Stimulated activated effector memory CD8-positive, alpha-beta T cell treated with anti-CD3 and anti-CD28 coated beads, Interleukin-12 subunit alpha, Interleukin-12 subunit beta, amount 100 ng/mL, for 72 hours (primary cell): ENCODE results near the gene MSLN.

Source experiments
- ATAC-seq: fragments of 150-1000 bp; cut with Tn5 transposase; 2 replicates; pipeline ENCODE4 v1.10.0; 2021
- DNase-seq, 2 donors: peaks; one replicate each; pipeline ENCODE4 v3.0.0; 2021 to 2022; ENCODE audit warnings: low spot score in 2 of 2
- H3K27ac Mint-ChIP-seq: one replicate; pipeline ENCODE4 v1.8.0; 2022; ENCODE audit warnings: mild to moderate bottlenecking, mixed read lengths
- H3K36me3 Mint-ChIP-seq: one replicate; pipeline ENCODE4 v1.8.0; 2022; ENCODE audit warnings: mild to moderate bottlenecking, mixed read lengths
- H3K4me1 Mint-ChIP-seq: one replicate; pipeline ENCODE4 v1.8.0; 2022; ENCODE audit warnings: mixed read lengths
- H3K4me3 Mint-ChIP-seq: one replicate; pipeline ENCODE4 v1.8.0; 2022; ENCODE audit warnings: mild to moderate bottlenecking, mixed read lengths
- H3K9me3 Mint-ChIP-seq: one replicate; pipeline ENCODE4 v1.8.0; 2022; ENCODE audit warnings: mixed read lengths

The MSLN gene

DNA sequence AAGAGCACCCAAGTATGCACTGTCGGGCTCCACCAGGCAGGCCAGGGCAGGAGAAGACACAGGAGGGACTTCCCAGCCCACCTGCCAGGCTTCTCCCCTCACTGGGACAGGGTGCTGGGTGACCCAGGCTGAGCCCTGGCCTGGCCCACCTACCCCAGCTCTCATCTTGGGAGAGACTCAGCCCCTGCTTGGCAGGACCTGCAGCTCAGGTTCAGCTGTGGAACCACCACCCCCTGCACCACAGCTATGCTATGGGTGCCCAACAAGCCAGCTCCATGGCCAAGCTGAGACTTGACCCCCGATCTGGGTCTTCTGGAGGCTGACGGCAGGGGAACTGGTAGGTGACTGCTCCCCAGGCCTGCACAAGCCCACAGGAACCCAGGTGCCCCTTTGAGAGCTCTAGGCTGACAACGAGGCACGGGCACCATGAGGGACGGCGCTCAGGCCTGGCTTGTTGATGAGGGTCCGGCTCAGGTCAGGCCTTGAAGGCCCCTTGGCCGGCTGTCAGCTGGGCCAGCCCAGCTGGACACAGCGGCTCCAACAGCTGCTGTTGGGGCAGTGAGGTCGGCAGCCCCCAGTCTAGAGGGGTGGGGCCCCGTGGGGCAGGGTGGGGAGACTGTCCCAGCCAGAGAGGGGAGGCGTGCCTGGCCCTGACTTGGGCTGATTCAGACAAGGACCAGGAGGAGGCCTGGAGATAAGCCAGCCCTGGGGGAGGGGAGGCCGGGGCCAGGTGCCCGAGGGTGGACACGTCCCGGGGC, 23.0 kb downstream of the MSLN start:
- no peak overlapping the region for H3K4me3 Mint-ChIP-seq
- H3K9me3 Mint-ChIP-seq: no peaks in the 10 kb centered on the region
- no peak overlapping the region for H3K27ac Mint-ChIP-seq
- DNase-seq (no peak), ATAC-seq (no peak)
- peaks cover 12% of the 10 kb centered on the region for H3K4me1 Mint-ChIP-seq
- H3K36me3 Mint-ChIP-seq: peaks cover 27% of the 10 kb centered on the region

DNA sequence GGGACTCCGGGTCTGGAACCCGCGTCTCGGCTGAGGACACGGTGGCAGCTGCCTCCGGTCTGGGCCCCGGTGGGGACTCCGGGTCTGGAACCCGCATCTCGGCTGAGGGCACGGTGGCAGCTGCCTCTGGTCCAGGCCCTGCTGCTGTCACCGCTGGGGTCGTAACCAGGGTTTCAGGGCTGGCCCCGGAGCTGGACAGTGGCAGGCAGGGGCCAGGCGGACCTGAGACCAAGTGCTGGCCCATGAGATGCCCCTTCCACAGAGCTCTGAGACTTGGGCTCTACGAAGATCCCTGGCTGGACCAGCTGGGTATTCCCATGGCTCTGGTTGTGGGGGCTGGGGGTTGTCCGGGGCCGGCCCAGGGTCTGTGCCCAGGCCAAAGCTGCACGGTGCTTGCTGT, 23.9 kb downstream of the MSLN start:
- Mint-ChIP-seq H3K4me1 (peaks cover 12% of the 10 kb centered on the region), H3K27ac (peak overlapping the region; percentile 85), H3K9me3 (no peaks in the 10 kb centered on the region), H3K36me3 (peaks cover 27% of the 10 kb centered on the region), H3K4me3 (no peak overlapping the region)
- ATAC-seq (no peak), DNase-seq (no peak)

DNA sequence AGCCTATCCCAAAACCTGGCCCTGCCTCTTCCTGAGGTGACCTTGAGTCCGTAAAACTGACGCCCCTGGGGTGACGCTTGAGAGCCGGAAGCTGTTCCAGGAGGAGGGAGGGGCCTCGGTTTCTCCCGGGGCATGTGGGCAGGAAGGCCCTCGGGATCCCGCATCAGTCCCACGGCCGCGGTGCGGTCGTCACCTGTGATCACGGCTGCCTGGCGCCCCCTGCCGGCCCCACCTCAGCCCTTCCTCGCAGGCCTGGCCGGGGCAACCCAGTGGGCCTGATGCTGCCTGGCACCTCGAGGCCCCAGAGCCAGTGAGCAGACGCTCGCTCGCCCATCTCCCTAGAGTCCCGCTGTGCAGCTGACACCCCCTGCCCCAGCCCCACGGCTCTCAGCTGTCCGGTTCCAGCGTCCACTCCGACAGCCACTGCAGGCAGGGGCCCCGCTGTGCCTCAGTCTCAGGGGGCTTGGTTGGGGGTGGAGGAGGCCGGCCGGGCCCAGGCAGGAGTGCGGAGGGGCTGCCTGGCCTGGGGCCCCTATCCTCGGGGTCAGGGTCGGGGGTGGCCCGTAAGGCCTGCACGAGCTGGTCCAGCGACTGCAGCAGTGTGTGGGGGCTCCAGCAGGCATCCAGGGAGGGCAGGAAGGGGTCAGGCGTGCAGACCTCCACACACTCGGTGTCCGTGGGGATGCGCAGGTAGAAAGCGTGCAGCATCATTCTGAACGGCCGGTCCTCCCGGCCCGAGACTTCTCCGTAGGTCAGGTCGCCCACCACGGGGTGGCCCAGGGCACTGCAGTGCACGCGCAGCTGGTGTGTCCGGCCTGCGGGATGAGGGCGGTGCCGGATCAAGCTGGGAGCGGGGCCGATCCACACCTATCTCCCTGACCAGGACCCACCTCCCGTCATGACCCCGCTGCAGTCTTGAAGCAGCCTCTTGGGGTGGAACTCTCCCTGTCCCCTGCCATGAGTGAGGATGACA, 25.3 kb downstream of the MSLN start:
- ATAC-seq (peak; percentile 42), DNase-seq (peak; percentile 76 to 90)
- no peaks in the 10 kb centered on the region for H3K9me3 Mint-ChIP-seq
- peaks cover 34% of the 10 kb centered on the region for H3K36me3 Mint-ChIP-seq
- no peak overlapping the region for H3K27ac Mint-ChIP-seq
- H3K4me3 Mint-ChIP-seq: peak overlapping the region; percentile 77
- peaks cover 12% of the 10 kb centered on the region for H3K4me1 Mint-ChIP-seq

DNA sequence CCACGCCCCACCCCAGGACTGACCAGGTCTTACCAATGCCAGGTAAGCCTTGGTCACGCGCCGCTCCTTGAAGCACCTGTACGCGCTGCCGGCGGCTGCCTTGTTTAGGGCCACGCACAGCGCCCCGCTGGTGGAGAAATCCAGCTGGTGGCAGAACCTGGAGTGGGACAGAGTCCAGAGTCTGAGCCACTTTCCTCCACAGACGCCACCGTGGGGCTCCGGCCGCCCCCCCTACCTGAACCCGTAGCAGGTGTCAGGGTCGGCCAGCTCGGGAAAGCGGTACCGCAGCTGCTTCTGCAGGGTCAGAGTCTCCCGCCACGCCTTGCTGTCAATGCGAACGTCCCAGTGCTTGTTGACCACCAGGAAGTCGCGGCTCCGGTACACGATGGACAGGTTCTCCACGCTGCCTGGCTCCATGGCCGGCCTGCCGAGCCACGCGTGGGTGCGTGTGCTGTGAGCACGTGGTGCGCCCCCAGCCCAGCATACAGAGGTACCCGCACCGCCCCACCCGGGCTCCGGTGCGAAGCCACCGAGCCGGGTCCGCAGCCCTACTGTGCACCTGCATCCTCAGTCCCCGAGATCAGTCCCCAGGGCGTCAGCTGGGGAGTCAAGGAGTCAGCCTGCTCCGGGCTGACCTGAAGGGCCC, 26.9 kb downstream of the MSLN start:
- peak overlapping the region; percentile 77 for H3K4me3 Mint-ChIP-seq
- H3K36me3 Mint-ChIP-seq: peaks cover 44% of the 10 kb centered on the region
- no peak for ATAC-seq
- H3K9me3 Mint-ChIP-seq: no peaks in the 10 kb centered on the region
- H3K4me1 Mint-ChIP-seq: peaks cover 20% of the 10 kb centered on the region
- peak overlapping the region; percentile 81 for H3K27ac Mint-ChIP-seq
- no peak for DNase-seq

DNA sequence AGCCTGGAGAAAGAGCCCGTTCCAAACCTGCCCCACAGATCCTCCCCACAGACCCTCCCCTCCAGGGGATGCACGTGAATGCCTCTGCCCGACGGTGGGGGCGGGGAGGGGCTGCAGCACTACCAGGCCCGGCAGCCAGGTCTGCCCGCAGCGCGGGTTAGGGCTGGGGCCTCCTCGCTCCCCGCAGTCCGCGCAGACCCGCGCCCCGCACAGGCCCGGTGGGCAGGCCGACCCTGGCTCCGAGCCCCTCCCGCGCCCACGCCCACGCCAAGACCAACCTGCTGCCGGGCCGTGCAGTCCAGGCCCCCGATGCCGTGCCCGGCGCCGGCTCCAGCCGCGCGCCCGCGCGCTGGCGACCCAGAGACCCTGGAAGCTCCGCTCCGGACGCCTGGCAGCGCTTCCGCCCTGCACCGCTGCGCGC, 27.5 kb downstream of the MSLN start, which contains the start of gene RPUSD1:
Gene RPUSD1 (minus strand): TSS at position 404 of the 421 bp plus-strand sequence. CDS start 644 bp downstream, outside the sequence.
- ATAC-seq (peak; percentile 36), DNase-seq (peak; percentile 43 to 81)
- H3K4me3 Mint-ChIP-seq: peak within 1 kb of the TSS; percentile 77
- no peaks in the 10 kb centered on the region for H3K9me3 Mint-ChIP-seq
- peaks cover 20% of the 10 kb centered on the region for H3K4me1 Mint-ChIP-seq
- H3K36me3 Mint-ChIP-seq: peaks cover 44% of the 10 kb centered on the region
- peak within 1 kb of the TSS; percentile 81 for H3K27ac Mint-ChIP-seq

DNA sequence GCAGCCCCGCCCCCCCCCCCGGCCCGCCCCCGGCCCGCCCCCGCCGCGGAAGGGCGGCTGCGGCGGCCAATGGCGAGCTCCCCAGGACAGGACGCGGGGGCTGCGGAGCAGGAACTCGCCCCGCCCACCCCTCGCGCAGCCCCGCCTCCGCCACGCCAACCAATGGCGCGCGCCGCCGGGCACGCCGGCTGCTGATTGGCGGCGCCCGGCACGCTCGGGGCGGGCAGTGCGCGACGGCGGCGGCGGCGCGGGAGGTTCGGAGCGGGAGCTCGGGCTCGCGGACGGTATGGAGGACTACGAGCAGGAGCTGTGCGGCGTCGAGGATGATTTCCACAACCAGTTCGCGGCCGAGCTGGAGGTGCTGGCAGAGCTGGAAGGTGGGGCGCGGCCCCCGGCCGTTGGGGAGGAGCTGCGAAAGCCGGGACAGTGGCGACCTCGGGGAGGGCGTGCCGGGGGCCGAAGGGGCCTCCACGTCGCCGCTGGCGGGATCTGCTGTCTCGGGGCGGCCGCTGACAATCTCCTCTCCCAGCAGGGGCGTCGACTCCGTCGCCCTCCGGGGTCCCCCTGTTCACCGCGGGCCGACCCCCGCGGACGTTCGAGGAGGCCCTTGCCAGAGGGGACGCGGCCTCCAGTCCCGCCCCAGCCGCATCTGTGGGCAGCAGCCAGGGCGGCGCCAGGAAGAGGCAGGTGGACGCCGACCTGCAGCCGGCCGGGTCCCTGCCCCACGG, 28.0 kb downstream of the MSLN start, which contains the start of gene CHTF18:
Gene CHTF18 (plus strand): TSS at position 222 of the 728 bp plus-strand sequence. CDS start 65 bp downstream, at position 287.
- DNase-seq: peak; percentile 93 to 94
- no peaks in the 10 kb centered on the region for H3K9me3 Mint-ChIP-seq
- peaks cover 20% of the 10 kb centered on the region for H3K4me1 Mint-ChIP-seq
- peak within 1 kb of the TSS; percentile 81 for H3K27ac Mint-ChIP-seq
- H3K4me3 Mint-ChIP-seq: peak within 1 kb of the TSS; percentile 77
- peak; percentile 86 for ATAC-seq
- H3K36me3 Mint-ChIP-seq: peaks cover 44% of the 10 kb centered on the region

DNA sequence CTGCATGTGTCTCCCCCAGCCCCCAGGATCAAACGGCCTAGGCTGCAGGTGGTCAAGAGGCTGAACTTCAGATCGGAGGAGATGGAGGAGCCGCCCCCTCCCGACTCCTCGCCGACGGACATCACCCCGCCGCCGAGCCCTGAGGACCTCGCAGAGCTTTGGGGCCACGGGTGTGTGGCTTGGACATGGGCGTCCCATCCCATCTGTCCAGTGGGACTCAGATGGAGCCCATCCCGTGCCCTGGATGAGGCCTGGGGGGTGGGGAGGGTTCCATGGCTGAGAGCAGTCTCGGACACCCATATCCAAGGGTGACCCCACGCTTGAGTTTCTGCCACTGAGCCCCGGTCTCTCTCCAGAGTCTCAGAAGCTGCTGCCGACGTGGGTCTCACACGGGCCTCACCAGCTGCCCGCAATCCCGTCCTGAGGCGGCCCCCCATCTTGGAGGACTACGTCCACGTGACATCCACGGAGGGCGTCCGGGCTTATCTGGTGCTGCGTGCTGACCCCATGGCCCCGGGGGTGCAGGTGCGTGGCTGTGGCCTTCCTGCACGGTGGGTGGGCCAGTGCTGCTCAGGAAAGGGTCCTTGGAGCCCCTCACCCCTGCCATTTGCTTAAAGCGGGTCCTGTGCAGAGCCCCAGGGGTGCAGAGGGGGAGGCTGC, 28.8 kb downstream of the MSLN start:
- no peaks in the 10 kb centered on the region for H3K9me3 Mint-ChIP-seq
- H3K4me3 Mint-ChIP-seq: peak overlapping the region; percentile 77
- DNase-seq (no peak), ATAC-seq (no peak)
- H3K27ac Mint-ChIP-seq: no peak overlapping the region
- H3K36me3 Mint-ChIP-seq: peaks cover 44% of the 10 kb centered on the region
- H3K4me1 Mint-ChIP-seq: peaks cover 20% of the 10 kb centered on the region

DNA sequence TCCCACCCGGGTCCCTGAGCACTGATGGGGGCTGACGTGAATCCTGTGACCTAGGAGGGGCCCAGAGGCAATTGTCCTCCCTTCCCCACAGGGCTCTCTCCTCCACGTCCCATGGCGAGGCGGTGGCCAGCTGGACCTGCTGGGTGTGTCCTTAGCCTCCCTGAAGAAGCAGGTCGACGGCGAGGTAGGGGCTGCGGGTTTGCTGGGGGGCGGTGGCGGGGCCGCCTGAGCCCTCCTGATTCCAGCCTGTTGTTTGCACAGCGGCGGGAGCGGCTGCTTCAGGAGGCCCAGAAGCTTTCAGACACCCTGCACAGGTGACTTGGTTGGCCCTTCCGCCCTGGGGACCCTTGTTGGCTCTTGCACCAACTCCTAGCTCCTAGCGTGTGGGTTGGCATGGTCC, 29.6 kb downstream of the MSLN start:
- H3K36me3 Mint-ChIP-seq: peaks cover 39% of the 10 kb centered on the region
- DNase-seq: no peak
- H3K4me3 Mint-ChIP-seq: peak overlapping the region; percentile 77

DNA sequence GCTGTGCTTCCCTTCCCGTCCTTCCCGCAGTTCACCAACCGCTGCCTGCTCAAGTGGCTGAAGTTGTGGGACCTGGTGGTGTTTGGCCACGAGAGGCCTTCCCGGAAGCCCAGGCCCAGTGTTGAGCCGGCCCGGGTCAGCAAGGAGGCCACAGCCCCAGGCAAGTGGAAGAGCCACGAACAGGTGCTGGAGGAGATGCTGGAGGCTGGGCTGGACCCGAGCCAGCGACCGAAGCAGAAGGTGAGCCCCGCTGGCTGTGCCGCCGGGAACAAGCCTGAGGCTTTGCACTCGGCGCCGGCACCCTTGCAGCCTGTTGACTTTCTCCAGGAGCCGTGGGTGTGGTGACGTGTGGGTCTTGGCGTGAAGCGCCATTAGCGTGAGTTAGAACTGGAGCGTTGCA, 30.6 kb downstream of the MSLN start:
- Mint-ChIP-seq H3K36me3 (peaks cover 32% of the 10 kb centered on the region), H3K9me3 (no peaks in the 10 kb centered on the region), H3K4me1 (peaks cover 19% of the 10 kb centered on the region), H3K4me3 (no peak overlapping the region), H3K27ac (no peak overlapping the region)
- ATAC-seq (no peak), DNase-seq (no peak)

More for the DNA sequence above, 29.6 kb downstream of the MSLN start:
- no peak overlapping the region for H3K27ac Mint-ChIP-seq
- no peak for ATAC-seq
- H3K4me1 Mint-ChIP-seq: peaks cover 17% of the 10 kb centered on the region
- no peaks in the 10 kb centered on the region for H3K9me3 Mint-ChIP-seq

DNA sequence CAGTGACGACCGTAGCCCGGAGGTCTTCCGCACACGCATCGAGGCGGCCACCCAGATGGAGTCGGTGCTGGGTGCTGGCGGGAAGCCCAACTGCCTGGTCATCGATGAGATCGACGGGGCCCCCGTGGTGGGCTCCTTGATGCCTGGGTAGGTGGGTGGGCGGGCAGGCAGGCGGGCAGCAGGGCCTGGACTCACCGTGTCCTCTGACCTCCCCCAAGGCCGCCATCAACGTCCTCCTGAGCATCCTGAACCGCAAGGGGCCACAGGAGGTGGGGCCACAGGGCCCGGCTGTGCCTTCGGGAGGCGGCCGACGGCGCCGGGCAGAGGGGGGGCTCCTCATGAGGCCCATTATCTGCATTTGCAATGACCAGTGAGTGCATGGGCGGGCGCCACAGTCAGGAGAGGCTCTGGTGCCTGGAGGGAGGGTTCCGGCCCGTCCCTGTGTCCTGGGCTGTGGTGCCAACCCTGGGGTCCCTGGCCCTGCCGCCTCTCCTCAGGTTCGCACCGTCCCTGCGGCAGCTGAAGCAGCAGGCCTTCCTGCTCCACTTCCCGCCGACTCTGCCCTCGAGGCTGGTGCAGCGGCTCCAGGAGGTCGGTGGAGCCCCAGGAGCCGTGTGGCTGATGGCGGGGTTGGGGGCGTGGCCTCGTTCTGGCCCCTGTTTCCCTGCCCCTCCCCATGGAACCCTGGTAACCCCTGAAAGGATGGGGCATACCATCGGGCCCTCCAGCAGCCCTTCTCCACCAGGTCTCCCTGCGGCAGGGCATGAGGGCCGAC, 31.9 kb downstream of the MSLN start:
- Mint-ChIP-seq H3K9me3 (no peaks in the 10 kb centered on the region), H3K4me1 (peaks cover 13% of the 10 kb centered on the region), H3K4me3 (no peak overlapping the region), H3K36me3 (peaks cover 21% of the 10 kb centered on the region), H3K27ac (no peak overlapping the region)
- ATAC-seq (no peak), DNase-seq (no peak)

DNA sequence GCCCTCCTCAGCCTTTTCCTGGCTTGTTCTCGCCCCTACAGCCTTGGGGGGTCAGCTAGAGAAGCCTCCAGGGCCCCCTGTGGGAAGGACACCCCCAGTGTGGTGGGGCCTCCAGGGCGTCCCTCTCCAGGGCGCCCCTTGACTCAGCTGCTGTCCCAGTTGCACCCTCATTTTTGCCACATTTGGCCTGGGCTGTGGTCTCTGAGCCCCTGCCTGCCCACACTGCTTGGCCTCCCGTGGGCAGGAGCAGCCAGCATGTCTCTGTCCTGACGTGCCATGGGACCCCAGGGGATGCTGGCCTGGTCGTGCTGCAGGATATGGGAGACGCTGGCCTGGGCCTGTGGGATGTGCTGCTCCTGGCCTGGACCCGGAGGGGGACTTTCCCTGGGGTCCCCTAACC, 32.9 kb downstream of the MSLN start:
- ATAC-seq (no peak), DNase-seq (no peak)
- no peak overlapping the region for H3K27ac Mint-ChIP-seq
- H3K36me3 Mint-ChIP-seq: peaks cover 17% of the 10 kb centered on the region
- H3K9me3 Mint-ChIP-seq: no peaks in the 10 kb centered on the region
- H3K4me1 Mint-ChIP-seq: peaks cover 13% of the 10 kb centered on the region
- H3K4me3 Mint-ChIP-seq: no peak overlapping the region

DNA sequence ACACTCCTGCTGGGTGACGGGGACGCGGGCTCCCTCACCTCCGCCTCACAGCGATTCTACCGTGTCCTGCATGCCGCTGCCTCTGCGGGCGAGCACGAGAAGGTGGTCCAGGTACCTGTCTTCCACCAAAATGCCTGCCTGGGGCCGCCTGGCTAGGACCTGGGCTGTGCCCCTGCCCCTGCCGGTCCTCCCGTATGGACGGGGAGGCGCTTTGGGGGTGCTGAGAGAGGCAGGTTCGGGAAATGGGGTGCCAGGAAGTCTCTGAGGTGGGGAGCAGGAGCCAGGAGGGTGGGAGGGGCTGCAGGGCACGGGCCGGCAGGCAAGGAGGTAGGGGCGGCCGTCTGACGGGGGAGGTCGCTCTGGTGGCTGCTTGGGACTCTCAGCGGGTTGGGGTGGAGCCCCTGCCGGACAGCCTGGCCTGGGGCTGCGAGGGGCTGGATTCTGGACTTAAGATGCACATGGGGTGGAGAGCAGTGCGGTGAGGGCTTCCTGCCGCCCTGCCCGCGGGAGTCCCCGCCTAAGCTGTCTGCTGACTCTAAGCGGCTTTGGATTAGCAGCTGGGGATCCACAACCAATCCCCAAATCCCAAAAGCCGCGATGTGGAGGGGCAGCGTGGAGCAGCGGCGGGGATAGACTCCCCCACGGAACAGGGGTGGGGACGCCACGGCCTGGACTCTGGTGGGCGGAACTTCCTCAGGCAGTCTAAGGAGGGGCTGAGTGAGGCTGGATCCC, 33.7 kb downstream of the MSLN start:
- Mint-ChIP-seq H3K9me3 (no peaks in the 10 kb centered on the region), H3K36me3 (peaks cover 17% of the 10 kb centered on the region), H3K27ac (no peak overlapping the region), H3K4me1 (peaks cover 13% of the 10 kb centered on the region), H3K4me3 (no peak overlapping the region)
- ATAC-seq: no peak
- no peak for DNase-seq

DNA sequence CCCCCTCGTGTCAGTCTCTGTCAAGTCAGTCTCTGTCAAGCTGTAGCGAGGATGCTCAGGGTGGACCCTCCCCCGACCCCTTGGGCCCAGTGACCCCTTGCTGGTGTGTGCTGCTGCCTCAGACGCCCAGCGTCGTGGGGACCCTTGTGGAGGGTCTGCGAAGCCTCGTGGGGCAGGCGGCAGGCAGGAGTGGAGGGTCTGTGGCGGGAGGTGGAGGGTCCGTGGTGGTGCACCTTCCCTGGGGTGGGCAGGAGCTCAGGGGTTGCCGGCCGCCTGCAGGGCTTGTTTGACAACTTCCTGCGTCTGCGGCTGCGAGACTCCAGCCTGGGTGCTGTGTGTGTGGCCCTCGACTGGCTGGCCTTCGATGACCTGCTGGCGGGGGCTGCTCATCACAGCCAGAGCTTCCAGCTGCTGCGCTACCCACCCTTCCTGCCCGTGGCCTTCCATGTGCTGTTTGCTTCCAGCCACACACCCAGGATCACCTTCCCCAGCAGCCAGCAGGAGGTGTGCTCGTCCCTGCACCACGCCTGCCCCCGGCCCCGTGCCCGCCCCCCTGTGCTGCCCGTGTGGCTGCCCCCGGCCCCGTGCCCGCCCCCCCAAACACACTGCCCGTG, 34.4 kb downstream of the MSLN start:
- Mint-ChIP-seq H3K9me3 (no peaks in the 10 kb centered on the region), H3K4me3 (no peak overlapping the region), H3K4me1 (peaks cover 13% of the 10 kb centered on the region), H3K27ac (no peak overlapping the region), H3K36me3 (peaks cover 17% of the 10 kb centered on the region)
- DNase-seq (no peak), ATAC-seq (no peak)
